ENCODE measurements around the gene ENC1.

GRCh38 chr5:74649421-74649973 lies 9.0 kb upstream of the ENC1 start:
- TF ChIP-seq CTCF (IDR thresholded peaks at IDR 0.05) (no peak), EP300 (IDR thresholded peaks at IDR 0.05) (no peak)

Measured in ovary (tissue), 3 donors.